Panc1 (cell line): Measurements from ENCODE around the gene MCM7.
A peak's percentile ranks its signal among the peaks of the same experiment; 100 is the strongest.

Experiments
- CTCF ChIP-seq: fragments of 450-650 bp; IDR thresholded peaks from 2 replicates; pipeline ENCODE4 v1.5.1; 2017; ENCODE audit warnings: mild to moderate bottlenecking
- POLR2AphosphoS5 ChIP-seq: IDR thresholded peaks from 2 replicates; pipeline ENCODE4 v1.6.1; 2012; ENCODE audit warnings: mild to moderate bottlenecking, low read depth, low read length, moderate library complexity
- REST ChIP-seq, 2 experiments: IDR thresholded peaks; 2 replicates each; pipeline ENCODE4 v1.6.1; 2011 to 2012; ENCODE audit warnings: low read depth in 2 of 2, control low read depth in 1 of 2, low read length in 1 of 2, mild to moderate bottlenecking in 1 of 2, moderate library complexity in 1 of 2; ENCODE audit not compliant: insufficient read depth in 1 of 2
- SIN3A ChIP-seq: IDR thresholded peaks from 2 replicates; pipeline ENCODE4 v1.6.1; 2012; ENCODE audit warnings: low read depth, mild to moderate bottlenecking, low read length, moderate library complexity, borderline replicate concordance; ENCODE audit not compliant: insufficient read depth
- TCF7L2 ChIP-seq: IDR thresholded peaks from 2 replicates; pipeline ENCODE4 v1.6.1; 2011; ENCODE audit warnings: mild to moderate bottlenecking, low read depth, low read length, inconsistent platforms

GRCh38 chr7:100066953-100067352 lies 34.2 kb downstream of the MCM7 start:
- TF ChIP-seq CTCF (no peak), REST (IDR thresholded peaks at IDR 0.05; ENCODE audit: insufficient read depth in 1 of 2, low read depth in 2 of 2, low read length in 1 of 2) (no peak), POLR2AphosphoS5 (peak; percentile 36; the same call in 1 of the 2 replicates), TCF7L2 (no peak), SIN3A (no peak)
